GM12878 (cell line): ENCODE measurements around the gene STRADB. TPM values are rescaled to one million over a fixed set of nuclear protein-coding genes. Genes with fewer than 3 reads are reported as not detected.
A peak's percentile ranks its signal among the peaks of the same experiment; 100 is the strongest.

Source experiments
- ATAC-seq: fragments of 200-7000 bp; cut with Tn5 transposase; 3 replicates; pipeline ENCODE4 v1.9.1; 2020; ENCODE audit warnings: mild to moderate bottlenecking, moderate library complexity
- BruUV-seq: library from RNA; stranded (reverse); fragments of 400-500 nt; replicated peaks from 2 replicates; lab custom pipeline; 2021; lab: Mats Ljungman, UMichigan
- CTCF ChIA-PET: fragments of 300-600 bp; sonication (Branson Sonifier 250); formaldehyde crosslinking; extraction: SDS; loops from one replicate; lab custom pipeline; 2021; ENCODE audit warnings: inconsistent platforms; lab: Yijun Ruan, JAX
- POLR2A ChIA-PET: fragments of 350-600 bp; formaldehyde crosslinking; extraction: SDS; loops from one replicate; lab custom pipeline; 2021; ENCODE audit warnings: inconsistent platforms; lab: Charles Lee
- RAD21 ChIA-PET: fragments of 300-600 bp; sonication (Branson Sonifier 250); formaldehyde crosslinking; loops from one replicate; lab custom pipeline; 2023; ENCODE audit warnings: antibody characterized with exemption; ENCODE audit not compliant: unreplicated experiment; lab: Charles Lee
- SMC1A ChIA-PET: fragments of 300-600 bp; sonication (Branson Sonifier 250); formaldehyde crosslinking; loops from one replicate; lab custom pipeline; 2023; ENCODE audit not compliant: unreplicated experiment, uncharacterized antibody; lab: Charles Lee
- DNase-seq: peaks from one replicate; pipeline ENCODE4 v3.0.0-alpha.2; 2011; ENCODE audit warnings: low read depth, low spot score
- FAIRE-seq: peaks from 3 replicates; lab custom pipeline; 2011; peaks lifted over from hg19 to GRCh38; lab: Jason Lieb, UNC
- H2AFZ ChIP-seq: 2 replicates; pipeline ENCODE4 v1.6.0; 2011; ENCODE audit warnings: low read depth, low read length, control low read depth; ENCODE audit not compliant: control insufficient read depth
- H3K27ac ChIP-seq: 2 replicates; pipeline ENCODE4 v1.5.1; 2011; ENCODE audit warnings: control low read depth; ENCODE audit not compliant: control insufficient read depth, insufficient read depth
- H3K27me3 ChIP-seq, 2 experiments: replicated peaks in 1 of 2; 2 replicates each; pipeline versions ENCODE4 v1.6.0 to v1.6.1; 2011; ENCODE audit warnings: low read length in 1 of 2; ENCODE audit not compliant: control insufficient read depth in 2 of 2, insufficient read depth in 2 of 2
- H3K36me3 ChIP-seq, 2 experiments: 2 replicates each; pipeline ENCODE4 v1.5.1; 2011; ENCODE audit warnings: low read length in 1 of 2; ENCODE audit not compliant: control insufficient read depth in 2 of 2, insufficient read depth in 2 of 2
- H3K4me1 ChIP-seq: 2 replicates; pipeline ENCODE4 v1.6.1; 2011; ENCODE audit warnings: mild to moderate bottlenecking, low read length, moderate library complexity, mixed read lengths; ENCODE audit not compliant: control insufficient read depth, insufficient read depth
- H3K4me2 ChIP-seq: 2 replicates; pipeline ENCODE4 v1.6.0; 2011; ENCODE audit warnings: control low read depth; ENCODE audit not compliant: control insufficient read depth, insufficient read depth
- H3K4me3 ChIP-seq: fragments of 200-600 bp; sonication (generic); 2 replicates; pipeline ENCODE4 v1.5.1; 2016
- H3K79me2 ChIP-seq: 2 replicates; pipeline ENCODE4 v1.6.0; 2011; ENCODE audit warnings: low read length; ENCODE audit not compliant: control insufficient read depth, insufficient read depth
- H3K9ac ChIP-seq: 2 replicates; pipeline ENCODE4 v1.8.0; 2011; ENCODE audit warnings: low read length, control low read depth, mixed read lengths; ENCODE audit not compliant: control insufficient read depth, insufficient read depth
- H3K9me3 ChIP-seq: replicated peaks from 3 replicates; pipeline ENCODE4 v1.5.1; 2011; ENCODE audit warnings: mild to moderate bottlenecking, low read length; ENCODE audit not compliant: control insufficient read depth, insufficient read depth
- H4K20me1 ChIP-seq: 2 replicates; pipeline ENCODE4 v1.6.0; 2011; ENCODE audit not compliant: control insufficient read depth, insufficient read depth
- BRCA1 ChIP-seq: IDR thresholded peaks from 2 replicates; pipeline ENCODE4 v1.6.1; 2011; ENCODE audit warnings: low read depth, low read length, improper control_type of control experiment
- CHD4 ChIP-seq: fragments of 200-600 bp; sonication (generic); IDR thresholded peaks from 2 replicates; pipeline ENCODE4 v1.6.1; 2016; ENCODE audit warnings: mild to moderate bottlenecking
- GABPA ChIP-seq: IDR thresholded peaks from 2 replicates; pipeline ENCODE4 v1.6.1; 2014; ENCODE audit warnings: antibody characterized with exemption, low read depth, mild to moderate bottlenecking, inconsistent platforms
- HCFC1 ChIP-seq: fragments of 150-350 bp; IDR thresholded peaks from 2 replicates; pipeline ENCODE4 v1.6.1; 2014; ENCODE audit warnings: low read length
- MEF2A ChIP-seq: IDR thresholded peaks from 2 replicates; pipeline ENCODE4 v1.6.1; 2011; ENCODE audit warnings: low read depth, mild to moderate bottlenecking, low read length, moderate library complexity; ENCODE audit not compliant: insufficient read depth
- RCOR1 ChIP-seq: conservative IDR thresholded peaks from 2 replicates; pipeline ENCODE4 v1.6.1; 2012; ENCODE audit warnings: low read depth, low read length, improper control_type of control experiment
- RUNX3 ChIP-seq: IDR thresholded peaks from 2 replicates; pipeline ENCODE4 v1.6.1; 2012; ENCODE audit warnings: low read length, inconsistent platforms
- SIX5 ChIP-seq: IDR thresholded peaks from 2 replicates; pipeline ENCODE4 v1.6.1; 2011; ENCODE audit warnings: mild to moderate bottlenecking, low read depth, low read length, moderate library complexity; ENCODE audit not compliant: severe bottlenecking
- TBL1XR1 ChIP-seq: IDR thresholded peaks from 2 replicates; pipeline ENCODE4 v1.6.1; 2012; ENCODE audit warnings: low read depth, low read length, improper control_type of control experiment
- ZNF592 ChIP-seq: fragments of 450-650 bp; IDR thresholded peaks from 2 replicates; pipeline ENCODE4 v1.6.1; 2017; ENCODE audit warnings: mild to moderate bottlenecking, moderate library complexity
- WGBS: methylation state at CpG from one replicate; pipeline ENCODE4 v1.1.6; 2016; ENCODE audit warnings: low lambda C conversion rate; ENCODE audit not compliant: insufficient replicate concordance, insufficient coverage; ENCODE audit errors: missing lambda C conversion rate; 5-methylcytosine and 5-hydroxymethylcytosine counted together
- in situ Hi-C: fragments of 300-500 bp; cut with MboI; formaldehyde crosslinking; loops from 9 replicates; pipeline ENCODE4 v1.14.3; 2018; ENCODE audit warnings: mixed read lengths
- intact Hi-C: fragments of 100-400 bp; cut with micrococcal nuclease; formaldehyde crosslinking; loops from one replicate; pipeline ENCODE4 v1.14.2; 2022; ENCODE audit not compliant: unreplicated experiment
- polyA plus RNA-seq, 11 experiments: library from polyadenylated mRNA; depleted of rRNA in 4 of 11; unstranded in 6 of 11; stranded (reverse) in 5 of 11; fragments of >200 nt; fragmentation: Nextera tagmentation in 4 of 11; fragmentation: Illumina TruSeq in 1 of 11; extraction: Ambion mirVana in 4 of 11; extraction: Trizol in 1 of 11; gene quantifications; 1 replicate in 1 of 11; 2 replicates in 10 of 11; pipeline versions ENCODE4 v1.2.1 to v1.2.3, GENCODE V29; 2011 to 2016; ENCODE audit warnings: inconsistent platforms in 2 of 11, missing spikeins in 2 of 11, low read depth in 1 of 11
- total RNA-seq, 4 experiments: library from RNA; depleted of rRNA in 3 of 4; stranded (reverse); fragments of >200 nt in 3 of 4; fragmentation: Illumina TruSeq in 1 of 4; extraction: Trizol in 1 of 4; gene quantifications; 2 replicates each; pipeline versions ENCODE4 v1.2.1 to v1.2.3, GENCODE V29; 2013 to 2021

Gene STRADB
- total and polyA plus RNA-seq, 10 of the 15 experiments (the other 5 are each of a cell fraction or from before 2014, with no cell fraction given), result 7.6 to 58.3 (median 32.2) TPM

GRCh38 chr2:201441409-201441808 is 10.1 kb upstream of the STRADB start (continued):
- TF ChIP-seq ZNF592 (no peak), RUNX3 (peak; percentile 46), MEF2A (peak; percentile 64), HCFC1 (no peak)
- TF ChIP-seq, all 136 proteins: peak for 5

GRCh38 chr2:201444746-201445465 is 6.6 kb upstream of the STRADB start:
- peaks cover 18% of the 10 kb centered on the region for H3K4me1 ChIP-seq
- CTCF ChIA-PET, result interaction anchor here (0.8 to 1.7 kb wide), 2 partner anchors 9 to 31 kb away, joined by 3 to 4 read pairs; no protein-coding TSS in a partner anchor
- no peak overlapping the region for H2AFZ ChIP-seq
- 56% methylated on average over 3 of the region's 3 CpGs for WGBS
- H3K4me2 ChIP-seq, result no peak overlapping the region
- peaks cover 5% of the 10 kb centered on the region for H3K79me2 ChIP-seq
- FAIRE-seq, result no peak
- H4K20me1 ChIP-seq, result no peaks in the 10 kb centered on the region
- TF ChIP-seq RCOR1 (no peak), TBL1XR1 (no peak), BRCA1 (no peak), CHD4 (no peak), SIX5 (no peak), GABPA (no peak)
- ATAC-seq, result no peak
- POLR2A ChIA-PET, result no interaction called here
- DNase-seq, result no peak
- in situ Hi-C loops, result no loop called here
- H3K36me3 ChIP-seq, result no peaks in the 10 kb centered on the region
- RAD21 ChIA-PET, result no interaction called here
- SMC1A ChIA-PET, result interaction anchor here (0.8 to 1.2 kb wide), 4 partner anchors 10 to 212 kb away, joined by 3 to 5 read pairs (median 4); no protein-coding TSS in a partner anchor
- H3K9me3 ChIP-seq, result no peaks in the 10 kb centered on the region
- H3K27ac ChIP-seq, result no peak overlapping the region
- H3K4me3 ChIP-seq, result no peak overlapping the region
- BruUV-seq, result no TSS peak
- H3K27me3 ChIP-seq, result no peaks in the 10 kb centered on the region
- no peak overlapping the region for H3K9ac ChIP-seq
- intact Hi-C loops, result no loop called here
